ENCODE results near the gene TALDO1. TPM values are rescaled to one million over a fixed set of nuclear protein-coding genes. Genes with fewer than 3 reads are reported as not detected.

TALDO1 gene
- total RNA-seq, 2 donors from 2014 or later: 131 to 255 TPM

DNA sequence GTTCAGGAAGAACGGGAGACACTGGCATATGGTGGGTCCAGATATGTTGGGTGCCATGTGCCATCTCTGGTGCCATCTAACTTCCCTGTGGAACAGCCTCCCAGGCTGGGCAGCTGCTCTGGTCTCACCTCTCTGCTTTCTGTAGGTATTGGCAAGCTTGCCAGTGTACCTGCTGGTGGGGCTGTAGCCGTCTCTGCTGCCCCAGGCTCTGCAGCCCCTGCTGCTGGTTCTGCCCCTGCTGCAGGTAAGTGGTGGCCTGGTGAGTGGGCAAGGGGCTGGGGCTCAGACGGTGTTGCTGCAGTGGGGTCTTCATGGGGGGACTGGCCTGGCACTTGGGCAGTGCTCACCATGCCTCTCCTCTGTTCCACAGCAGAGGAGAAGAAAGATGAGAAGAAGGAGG is 65.1 kb downstream of the TALDO1 start:
- H3K36me3 Mint-ChIP-seq (ENCODE audit: low read depth): peaks cover 59% of the 10 kb centered on the region
- no peak for ATAC-seq (replicated peaks)
- H3K9me3 Mint-ChIP-seq: no peaks in the 10 kb centered on the region
- H3K27me3 Mint-ChIP-seq: no peaks in the 10 kb centered on the region
- no peak overlapping the region for H3K27ac Mint-ChIP-seq
- peak overlapping the region; percentile 93 for H3K4me3 Mint-ChIP-seq
- peaks cover 6% of the 10 kb centered on the region for H3K4me1 Mint-ChIP-seq

- no peak for ATAC-seq (replicated peaks)
Measured at GRCh38 chr11:813072-813455, 65.8 kb downstream of the TALDO1 start.

DNA sequence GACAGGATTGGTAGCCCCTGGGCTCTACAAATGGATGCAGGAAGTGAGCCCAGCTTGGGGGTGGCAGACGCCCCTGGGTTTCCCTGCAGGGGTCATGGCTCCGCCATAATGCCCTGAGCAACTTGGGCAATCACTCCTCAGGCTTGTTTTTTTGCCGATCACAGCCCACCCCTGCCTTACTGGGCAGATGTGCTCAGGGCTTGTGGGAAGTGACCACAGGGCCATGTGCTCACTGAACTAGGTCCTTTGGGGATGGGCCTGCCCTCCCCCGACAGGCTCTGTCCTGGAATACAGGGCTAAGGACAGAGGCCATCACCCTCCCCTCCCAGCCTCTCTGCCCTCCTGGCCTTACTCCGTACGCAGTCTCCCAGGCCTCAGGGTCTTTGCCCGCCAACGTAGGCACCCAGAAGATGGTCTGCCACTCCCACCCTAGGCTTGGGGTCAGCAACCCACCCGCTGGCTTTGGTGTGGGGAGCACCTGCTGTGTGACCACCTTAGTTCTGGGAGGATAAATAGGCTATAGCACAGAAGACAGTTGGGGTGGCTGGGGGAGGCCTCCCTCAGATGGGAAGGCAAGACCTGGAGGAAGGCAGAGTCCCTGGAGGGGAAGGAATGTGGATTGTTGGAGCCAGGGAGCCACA is 66.3 kb downstream of the TALDO1 start:
- H3K27ac Mint-ChIP-seq: no peak overlapping the region
- no peaks in the 10 kb centered on the region for H3K9me3 Mint-ChIP-seq
- no peak for ATAC-seq (replicated peaks)
- H3K4me3 Mint-ChIP-seq: no peak overlapping the region
- peaks cover 6% of the 10 kb centered on the region for H3K4me1 Mint-ChIP-seq
- H3K36me3 Mint-ChIP-seq (ENCODE audit: low read depth): peaks cover 59% of the 10 kb centered on the region
- no peaks in the 10 kb centered on the region for H3K27me3 Mint-ChIP-seq

More at GRCh38 chr11:813072-813455, 65.8 kb downstream of the TALDO1 start:
- H3K27ac Mint-ChIP-seq: no peak overlapping the region
- no peak overlapping the region for H3K4me3 Mint-ChIP-seq
- peaks cover 59% of the 10 kb centered on the region for H3K36me3 Mint-ChIP-seq (ENCODE audit: low read depth)
- no peaks in the 10 kb centered on the region for H3K9me3 Mint-ChIP-seq
- H3K4me1 Mint-ChIP-seq: peaks cover 6% of the 10 kb centered on the region
- no peaks in the 10 kb centered on the region for H3K27me3 Mint-ChIP-seq

Other genes with a start within 250 kb of the TALDO1 start
- gene RNH1, start 240.2 kb upstream of the TALDO1 start, total RNA-seq: 100 to 1,000 TPM in 1 of 2 donors, 10 to 100 TPM in 1; 88.4 to 126 TPM
- gene HRAS, start 211.9 kb upstream of the TALDO1 start, total RNA-seq: 10 to 100 TPM; 29.5 to 73.2 TPM
- 1 to 10 TPM; 1.1 to 4.4 TPM for gene LRRC56, start 209.9 kb upstream of the TALDO1 start, total RNA-seq
- gene LMNTD2, start 186.7 kb upstream of the TALDO1 start, total RNA-seq: 1 to 10 TPM; 2.7 to 6.6 TPM
- 10 to 100 TPM; 22.7 to 37.7 TPM for gene RASSF7, start 186.5 kb upstream of the TALDO1 start, total RNA-seq
- gene PHRF1, start 171.0 kb upstream of the TALDO1 start, total RNA-seq: 10 to 100 TPM; 37.8 to 55.6 TPM
- gene IRF7, start 131.5 kb upstream of the TALDO1 start, total RNA-seq: 10 to 100 TPM; 14.7 to 25.8 TPM
- not detected for gene CDHR5, start 122.5 kb upstream of the TALDO1 start, total RNA-seq
- not detected for gene SCT, start 120.3 kb upstream of the TALDO1 start, total RNA-seq
- 1 to 10 TPM in 1 of 2 donors, under 1 TPM in 1; 0.48 to 3.8 TPM for gene DRD4, start 110.2 kb upstream of the TALDO1 start, total RNA-seq
- gene DEAF1, start 52.2 kb upstream of the TALDO1 start, total RNA-seq: 10 to 100 TPM; 43.2 to 56.0 TPM
- gene TMEM80, start 51.6 kb upstream of the TALDO1 start, total RNA-seq: 10 to 100 TPM; 11.7 to 14.6 TPM
- 10 to 100 TPM; 23.6 to 34.6 TPM for gene EPS8L2, start 41.2 kb upstream of the TALDO1 start, total RNA-seq
- gene GATD1, start 30.0 kb downstream of the TALDO1 start, total RNA-seq: 10 to 100 TPM; 42.3 to 60.9 TPM
- gene CEND1, start 42.6 kb downstream of the TALDO1 start, total RNA-seq: 1 to 10 TPM; 1.2 to 3.9 TPM
- 10 to 100 TPM; 27.9 to 62.2 TPM for gene SLC25A22, start 50.8 kb downstream of the TALDO1 start, total RNA-seq
- 10 to 100 TPM; 35.8 to 43.8 TPM for gene PIDD1, start 57.8 kb downstream of the TALDO1 start, total RNA-seq
- gene RPLP2, start 62.5 kb downstream of the TALDO1 start, total RNA-seq: 1,000 to 10,000 TPM; 2,744 to 3,086 TPM
- gene PNPLA2, start 71.5 kb downstream of the TALDO1 start, total RNA-seq: 10 to 100 TPM; 36.8 to 39.3 TPM
- 1 to 10 TPM; 1.4 to 1.9 TPM for gene CRACR2B, start 80.5 kb downstream of the TALDO1 start, total RNA-seq
- 10 to 100 TPM; 61.5 to 74.6 TPM for gene CD151, start 85.5 kb downstream of the TALDO1 start, total RNA-seq
- 100 to 1,000 TPM in 1 of 2 donors, 10 to 100 TPM in 1; 41.2 to 106 TPM for gene POLR2L, start 95.1 kb downstream of the TALDO1 start, total RNA-seq
- gene TSPAN4, start 95.4 kb downstream of the TALDO1 start, total RNA-seq: 10 to 100 TPM in 1 of 2 donors, 1 to 10 TPM in 1; 6.0 to 11.2 TPM
- 10 to 100 TPM; 71.9 to 72.6 TPM for gene CHID1, start 163.3 kb downstream of the TALDO1 start, total RNA-seq
- 10 to 100 TPM; 69.1 to 76.2 TPM for gene AP2A2, start 178.4 kb downstream of the TALDO1 start, total RNA-seq